ENCODE measurements around the gene MAP9.

DNA sequence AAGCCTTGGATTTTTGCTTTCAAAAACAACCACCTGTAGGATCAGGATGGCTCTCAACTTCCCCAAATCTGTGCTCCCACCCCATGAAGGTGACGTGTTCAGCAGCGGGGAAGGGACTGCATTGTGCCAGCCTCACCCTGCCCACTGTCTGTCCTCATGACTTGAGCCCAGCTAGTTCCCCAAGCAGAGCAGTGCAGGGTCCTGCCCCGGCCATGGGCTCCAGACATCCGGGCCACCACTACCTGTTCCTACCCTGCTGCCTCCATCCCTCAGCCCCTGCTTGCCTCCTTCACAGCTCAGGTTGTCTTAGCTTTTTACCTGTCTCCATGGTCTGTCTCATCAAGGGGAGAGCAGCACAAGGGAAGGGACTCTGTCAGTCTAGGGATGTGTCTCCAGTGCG, 11.4 kb upstream of the MAP9 start:
- TF ChIP-seq, protein P1, sequence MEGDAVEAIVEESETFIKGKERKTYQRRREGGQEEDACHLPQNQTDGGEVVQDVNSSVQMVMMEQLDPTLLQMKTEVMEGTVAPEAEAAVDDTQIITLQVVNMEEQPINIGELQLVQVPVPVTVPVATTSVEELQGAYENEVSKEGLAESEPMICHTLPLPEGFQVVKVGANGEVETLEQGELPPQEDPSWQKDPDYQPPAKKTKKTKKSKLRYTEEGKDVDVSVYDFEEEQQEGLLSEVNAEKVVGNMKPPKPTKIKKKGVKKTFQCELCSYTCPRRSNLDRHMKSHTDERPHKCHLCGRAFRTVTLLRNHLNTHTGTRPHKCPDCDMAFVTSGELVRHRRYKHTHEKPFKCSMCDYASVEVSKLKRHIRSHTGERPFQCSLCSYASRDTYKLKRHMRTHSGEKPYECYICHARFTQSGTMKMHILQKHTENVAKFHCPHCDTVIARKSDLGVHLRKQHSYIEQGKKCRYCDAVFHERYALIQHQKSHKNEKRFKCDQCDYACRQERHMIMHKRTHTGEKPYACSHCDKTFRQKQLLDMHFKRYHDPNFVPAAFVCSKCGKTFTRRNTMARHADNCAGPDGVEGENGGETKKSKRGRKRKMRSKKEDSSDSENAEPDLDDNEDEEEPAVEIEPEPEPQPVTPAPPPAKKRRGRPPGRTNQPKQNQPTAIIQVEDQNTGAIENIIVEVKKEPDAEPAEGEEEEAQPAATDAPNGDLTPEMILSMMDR (IDR thresholded peaks at IDR 0.05; ENCODE audit: poor library complexity, severe bottlenecking): no peak
- TF ChIP-seq RAD21 (conservative IDR thresholded peaks at IDR 0.05) (no peak), TAF1 (IDR thresholded peaks at IDR 0.05; ENCODE audit: low read depth) (no peak), SMC3 (conservative IDR thresholded peaks at IDR 0.05; ENCODE audit: poor library complexity) (no peak)
